ENCODE measurements around the gene TXK. TPM values are rescaled to one million over a fixed set of nuclear protein-coding genes. Genes with fewer than 3 reads are reported as not detected.

The TXK gene
- total and polyA plus RNA-seq, 2 of the 13 experiments (the other 11 are each of a cell fraction or from before 2014, with no cell fraction given), result not detected

GRCh38 chr4:48069026-48069425 lies 65.0 kb downstream of the TXK start:
- POLR2A ChIA-PET, result no interaction called here
- Histone ChIP-seq H3K9me3 (ENCODE audit: low read length) (no peaks in the 10 kb centered on the region), H3K4me3 (replicated peaks in 1 of 3; ENCODE audit: insufficient read depth in 1 of 3, low read depth in 2 of 3, low read length in 3 of 3) (no peak overlapping the region), H3K79me2 (ENCODE audit: insufficient read depth, low read length) (no peaks in the 10 kb centered on the region), H3K27ac (ENCODE audit: extremely low read length, insufficient read depth, low read length) (no peak overlapping the region), H3K4me1 (ENCODE audit: insufficient read depth, low read length) (no peaks in the 10 kb centered on the region), H3K4me2 (ENCODE audit: low read depth, low read length) (no peak overlapping the region), H4K20me1 (ENCODE audit: insufficient read depth, low read length) (no peaks in the 10 kb centered on the region), H3K27me3 (ENCODE audit: control insufficient read depth in 1 of 2, insufficient read depth in 2 of 2, low read length in 2 of 2) (no peaks in the 10 kb centered on the region), H3K9ac (ENCODE audit: insufficient read depth, low read depth, low read length) (no peak overlapping the region), H2AFZ (ENCODE audit: low read length) (no peak overlapping the region), H3K36me3 (replicated peaks in 1 of 2; ENCODE audit: control insufficient read depth in 1 of 2, insufficient read depth in 2 of 2, low read length in 2 of 2) (no peaks in the 10 kb centered on the region)
- WGBS (ENCODE audit: low lambda C conversion rate), result 11% methylated on average over 2 of the region's 2 CpGs
- FAIRE-seq, result no peak
- CTCF ChIA-PET (ENCODE audit: low intra/inter-chr PET ratio, low total read pairs), result no interaction called here
- peak; percentile 46; the same call in 2 of the 3 replicates for ATAC-seq
- no TSS peak for BruUV-seq (replicated peaks)
- intact Hi-C loops (cut with micrococcal nuclease; ENCODE audit: unreplicated experiment) (no loop called here), in situ Hi-C loops (cut with HindIII; ENCODE audit: extremely low pct_ligation_motif_present, low pct_unique_long_range_greater_than_20kb) (no loop called here)
- TF ChIP-seq NR2F6 (IDR thresholded peaks at IDR 0.05) (no peak), NR2F6 (CRISPR knock-in tag; IDR thresholded peaks at IDR 0.05) (peak; percentile 35; the same call in 1 of the 2 replicates), NCOR1 (IDR thresholded peaks at IDR 0.05; ENCODE audit: borderline replicate concordance, low read length) (no peak)
- no peak for DNase-seq (ENCODE audit: low spot score)

GRCh38 chr4:48068182-48068581 lies 65.9 kb downstream of the TXK start:
- H3K27me3 ChIP-seq (ENCODE audit: control insufficient read depth in 1 of 2, insufficient read depth in 2 of 2, low read length in 2 of 2), result no peaks in the 10 kb centered on the region
- no peak overlapping the region for H3K9ac ChIP-seq (ENCODE audit: insufficient read depth, low read depth, low read length)
- DNase-seq (ENCODE audit: low spot score) (no peak), ATAC-seq (no peak), FAIRE-seq (no peak)
- H3K27ac ChIP-seq (ENCODE audit: extremely low read length, insufficient read depth, low read length), result no peak overlapping the region
- H3K79me2 ChIP-seq (ENCODE audit: insufficient read depth, low read length), result no peaks in the 10 kb centered on the region
- BruUV-seq (replicated peaks), result no TSS peak
- no peak overlapping the region for H3K4me2 ChIP-seq (ENCODE audit: low read depth, low read length)
- intact Hi-C loops (cut with micrococcal nuclease; ENCODE audit: unreplicated experiment) (no loop called here), in situ Hi-C loops (cut with HindIII; ENCODE audit: extremely low pct_ligation_motif_present, low pct_unique_long_range_greater_than_20kb) (no loop called here)
- ChIA-PET POLR2A (no interaction called here), CTCF (ENCODE audit: low intra/inter-chr PET ratio, low total read pairs) (no interaction called here)
- no peaks in the 10 kb centered on the region for H4K20me1 ChIP-seq (ENCODE audit: insufficient read depth, low read length)
- H3K4me1 ChIP-seq (ENCODE audit: insufficient read depth, low read length), result no peaks in the 10 kb centered on the region
- H3K4me3 ChIP-seq (replicated peaks in 1 of 3; ENCODE audit: insufficient read depth in 1 of 3, low read depth in 2 of 3, low read length in 3 of 3), result no peak overlapping the region
- no peaks in the 10 kb centered on the region for H3K36me3 ChIP-seq (replicated peaks in 1 of 2; ENCODE audit: control insufficient read depth in 1 of 2, insufficient read depth in 2 of 2, low read length in 2 of 2)
- H2AFZ ChIP-seq (ENCODE audit: low read length), result no peak overlapping the region
- H3K9me3 ChIP-seq (ENCODE audit: low read length), result no peaks in the 10 kb centered on the region
- WGBS (ENCODE audit: low lambda C conversion rate), result 0% methylated on average over 2 of the region's 2 CpGs
- TF ChIP-seq TRIM22 (IDR thresholded peaks at IDR 0.05), result no peak
- no peak for TF ChIP-seq ZNF274 (CRISPR knock-in tag; IDR thresholded peaks at IDR 0.05)
- TF ChIP-seq MZF1 (CRISPR knock-in tag; IDR thresholded peaks at IDR 0.05; ENCODE audit: borderline replicate concordance), result no peak
- no peak for TF ChIP-seq FOXO1 (CRISPR knock-in tag; IDR thresholded peaks at IDR 0.05)
- no peak for TF ChIP-seq TFAP4 (IDR thresholded peaks at IDR 0.05; ENCODE audit: borderline replicate concordance, low read depth)
- no peak for TF ChIP-seq BATF2 (CRISPR knock-in tag; IDR thresholded peaks at IDR 0.05)
- TF ChIP-seq ZBED4 (CRISPR knock-in tag; IDR thresholded peaks at IDR 0.05; ENCODE audit: borderline replicate concordance), result no peak

Data from HepG2 (cell line).